Measurements from ENCODE around the gene NRCAM. TPM values are rescaled to one million over a fixed set of nuclear protein-coding genes. Genes with fewer than 3 reads are reported as not detected.

Gene NRCAM
- total and polyA plus RNA-seq, 2 donors (not counting 1 experiment from before 2014, with no cell fraction given) = 0.75 to 4.6 TPM

GRCh38 chr7:108360058-108360800 lies 96.0 kb downstream of the NRCAM start:
- Histone ChIP-seq H4K20me1 (ENCODE audit: control insufficient read depth, insufficient read depth, low read length, poor library complexity, severe bottlenecking) (no peaks in the 10 kb centered on the region), H3K4me3 (ENCODE audit: control extremely low read depth in 1 of 5, extremely low read depth in 1 of 5, insufficient read depth in 1 of 5, low read depth in 2 of 5, low read length in 4 of 5) (no peak overlapping the region), H3K4me1 (ENCODE audit: control insufficient read depth in 2 of 2, insufficient read depth in 2 of 2, low read length in 2 of 2) (peaks cover 0 to 19% of the 10 kb centered on the region in 2 donors), H3K36me3 (replicated peaks in 1 of 2; ENCODE audit: control extremely low read depth in 1 of 2, control insufficient read depth in 1 of 2, extremely low read depth in 1 of 2, insufficient read depth in 2 of 2, low read length in 1 of 2) (no peaks in the 10 kb centered on the region), H3K9ac (ENCODE audit: low read length) (peak overlapping the region; percentile 7), H3K27me3 (replicated peaks in 1 of 4; ENCODE audit: control extremely low read depth in 1 of 4, control insufficient read depth in 3 of 4, insufficient read depth in 4 of 4, low read length in 3 of 4) (no peaks in the 10 kb centered on the region), H3K4me2 (replicated peaks; ENCODE audit: low read depth, low read length, poor library complexity, severe bottlenecking) (peak overlapping the region; percentile 17), H3K79me2 (ENCODE audit: control insufficient read depth, insufficient read depth, low read length) (no peaks in the 10 kb centered on the region), H2AFZ (ENCODE audit: insufficient read depth, low read depth, low read length, poor library complexity, severe bottlenecking) (peak overlapping the region; percentile 23), H3K9me3 (ENCODE audit: control extremely low read depth in 1 of 3, control insufficient read depth in 2 of 3, insufficient read depth in 1 of 3, low read length in 2 of 3) (peaks cover 0 to 4% (median 0%) of the 10 kb centered on the region in 3 donors), H3K27ac (ENCODE audit: low read length in 2 of 2) (peak overlapping the region; percentile 2 to 40)
- Mint-ChIP-seq H3K4me1 (peaks cover 21% of the 10 kb centered on the region), H3K4me3 (peak overlapping the region; percentile 15), H3K27ac (peak overlapping the region; percentile 61), H3K27me3 (no peaks in the 10 kb centered on the region), H3K9me3 (ENCODE audit: insufficient read depth) (no peaks in the 10 kb centered on the region)
- no CpG with 5 or more reads among the region's 2 CpGs for WGBS (ENCODE audit: insufficient coverage)
- POLR2A ChIA-PET = no interaction called here
- CTCF ChIA-PET = interaction anchor here (1.5 kb wide), 1 partner anchor 178 kb away, joined by 3 read pairs; no protein-coding TSS in a partner anchor
- TF ChIP-seq, protein P1, sequence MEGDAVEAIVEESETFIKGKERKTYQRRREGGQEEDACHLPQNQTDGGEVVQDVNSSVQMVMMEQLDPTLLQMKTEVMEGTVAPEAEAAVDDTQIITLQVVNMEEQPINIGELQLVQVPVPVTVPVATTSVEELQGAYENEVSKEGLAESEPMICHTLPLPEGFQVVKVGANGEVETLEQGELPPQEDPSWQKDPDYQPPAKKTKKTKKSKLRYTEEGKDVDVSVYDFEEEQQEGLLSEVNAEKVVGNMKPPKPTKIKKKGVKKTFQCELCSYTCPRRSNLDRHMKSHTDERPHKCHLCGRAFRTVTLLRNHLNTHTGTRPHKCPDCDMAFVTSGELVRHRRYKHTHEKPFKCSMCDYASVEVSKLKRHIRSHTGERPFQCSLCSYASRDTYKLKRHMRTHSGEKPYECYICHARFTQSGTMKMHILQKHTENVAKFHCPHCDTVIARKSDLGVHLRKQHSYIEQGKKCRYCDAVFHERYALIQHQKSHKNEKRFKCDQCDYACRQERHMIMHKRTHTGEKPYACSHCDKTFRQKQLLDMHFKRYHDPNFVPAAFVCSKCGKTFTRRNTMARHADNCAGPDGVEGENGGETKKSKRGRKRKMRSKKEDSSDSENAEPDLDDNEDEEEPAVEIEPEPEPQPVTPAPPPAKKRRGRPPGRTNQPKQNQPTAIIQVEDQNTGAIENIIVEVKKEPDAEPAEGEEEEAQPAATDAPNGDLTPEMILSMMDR (IDR thresholded peaks at IDR 0.05) = no peak
- TF ChIP-seq EZH2 (IDR thresholded peaks at IDR 0.05; ENCODE audit: borderline replicate concordance, insufficient read depth, low read depth, low read length, poor library complexity, severe bottlenecking) = no peak
- ATAC-seq (ENCODE audit: low read depth) (peak; percentile 43), DNase-seq (peak; percentile 6)
- intact Hi-C loops (cut with micrococcal nuclease) = no loop called here

- Mint-ChIP-seq H3K27me3 (peaks cover 6% of the 10 kb centered on the region), H3K4me1 (peaks cover 21% of the 10 kb centered on the region), H3K27ac (peak overlapping the region; percentile 27), H3K4me3 (no peak overlapping the region), H3K9me3 (ENCODE audit: insufficient read depth) (no peaks in the 10 kb centered on the region)
- DNase-seq = no peak
- no peak overlapping the region for H3K4me2 ChIP-seq (replicated peaks; ENCODE audit: low read depth, low read length, poor library complexity, severe bottlenecking)
- peaks cover 0 to 19% of the 10 kb centered on the region in 2 donors for H3K4me1 ChIP-seq (ENCODE audit: control insufficient read depth in 2 of 2, insufficient read depth in 2 of 2, low read length in 2 of 2)
- peaks cover 0 to 4% (median 0%) of the 10 kb centered on the region in 3 donors for H3K9me3 ChIP-seq (ENCODE audit: control extremely low read depth in 1 of 3, control insufficient read depth in 2 of 3, insufficient read depth in 1 of 3, low read length in 2 of 3)
- H3K27ac ChIP-seq (ENCODE audit: low read length in 2 of 2) = no peak overlapping the region
- 100% methylated on average over 2 of the region's 4 CpGs for WGBS (ENCODE audit: insufficient coverage)
- intact Hi-C loops (cut with micrococcal nuclease) = no loop called here
- peaks cover 0 to 1% (median 0%) of the 10 kb centered on the region in 4 experiments for H3K27me3 ChIP-seq (replicated peaks in 1 of 4; ENCODE audit: control extremely low read depth in 1 of 4, control insufficient read depth in 3 of 4, insufficient read depth in 4 of 4, low read length in 3 of 4)
- no peaks in the 10 kb centered on the region for H4K20me1 ChIP-seq (ENCODE audit: control insufficient read depth, insufficient read depth, low read length, poor library complexity, severe bottlenecking)
- H3K79me2 ChIP-seq (ENCODE audit: control insufficient read depth, insufficient read depth, low read length) = no peaks in the 10 kb centered on the region
- H2AFZ ChIP-seq (ENCODE audit: insufficient read depth, low read depth, low read length, poor library complexity, severe bottlenecking) = no peak overlapping the region
- H3K36me3 ChIP-seq (replicated peaks in 1 of 2; ENCODE audit: control extremely low read depth in 1 of 2, control insufficient read depth in 1 of 2, extremely low read depth in 1 of 2, insufficient read depth in 2 of 2, low read length in 1 of 2) = no peaks in the 10 kb centered on the region
- ChIA-PET POLR2A (no interaction called here), CTCF (interaction anchor here (1.4 kb wide), 1 partner anchor 16 kb away, joined by 3 read pairs; no protein-coding TSS in a partner anchor)
- no peak for ATAC-seq (ENCODE audit: low read depth)
- no peak overlapping the region for H3K9ac ChIP-seq (ENCODE audit: low read length)
- no peak overlapping the region for H3K4me3 ChIP-seq (ENCODE audit: control extremely low read depth in 1 of 5, extremely low read depth in 1 of 5, insufficient read depth in 1 of 5, low read depth in 2 of 5, low read length in 4 of 5)
- TF ChIP-seq EZH2 (IDR thresholded peaks at IDR 0.05; ENCODE audit: borderline replicate concordance, insufficient read depth, low read depth, low read length, poor library complexity, severe bottlenecking) = no peak
- TF ChIP-seq, protein P1 (IDR thresholded peaks at IDR 0.05) = no peak
These were observed 97.7 kb downstream of the NRCAM start for GRCh38 chr7:108358553-108358952.

Measured in B cell (primary cell).